HG03095 (cell line): ENCODE results near the gene TMEM63C.

Experiments
- ATAC-seq: cut with Tn5 transposase; IDR thresholded peaks from one replicate; pipeline ENCODE4 v1.9.1; 2021; ENCODE audit warnings: moderate library complexity; ENCODE audit not compliant: unreplicated experiment

The TMEM63C gene

DNA sequence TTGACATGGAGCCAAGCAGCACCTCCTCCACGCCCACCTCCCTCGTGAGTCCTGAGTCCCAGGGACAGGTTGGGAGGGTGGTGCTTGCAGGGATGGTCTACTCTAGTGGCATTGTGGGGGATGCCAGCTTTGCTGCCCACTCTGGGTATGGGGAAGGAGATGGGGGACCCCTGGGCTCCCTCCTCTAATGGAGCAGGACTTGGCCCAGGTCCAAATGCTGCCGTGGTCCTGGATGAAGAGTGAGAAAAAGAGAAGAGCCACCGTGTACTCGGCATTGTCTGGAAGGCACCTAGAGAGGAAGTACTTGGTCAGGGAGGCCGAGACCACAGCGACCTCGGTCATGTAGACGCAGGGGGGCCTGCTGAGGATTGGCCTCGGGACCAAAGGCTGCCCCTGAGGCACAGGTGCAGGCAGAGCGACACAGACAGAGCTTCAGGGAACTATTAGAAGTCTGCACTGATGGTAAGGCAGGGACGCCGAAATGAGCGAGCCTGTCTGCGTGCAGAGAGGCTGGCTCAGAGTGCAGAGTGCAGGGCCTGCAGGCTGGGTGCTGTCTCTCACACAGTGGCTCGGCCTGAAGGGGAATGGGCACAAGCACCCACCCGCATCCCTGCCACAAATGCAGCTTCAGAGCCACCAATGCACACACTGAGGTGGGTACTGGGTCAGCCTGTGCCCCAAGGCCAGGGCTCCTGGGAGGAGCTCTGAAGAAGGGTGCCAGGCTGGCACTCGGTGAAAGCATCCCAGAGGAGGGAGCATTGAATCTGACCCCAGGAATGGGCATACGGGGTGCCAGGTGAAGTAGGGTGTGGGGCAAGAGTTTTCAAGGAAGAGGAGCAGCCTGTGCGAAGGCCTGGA is 72.0 kb downstream of the TMEM63C start:
- no peak for ATAC-seq

GRCh38 chr14:77256694-77257093 is 75.1 kb downstream of the TMEM63C start:
- no peak for ATAC-seq

- ATAC-seq, result no peak
These were observed 76.1 kb downstream of the TMEM63C start for GRCh38 chr14:77257700-77258099.

DNA sequence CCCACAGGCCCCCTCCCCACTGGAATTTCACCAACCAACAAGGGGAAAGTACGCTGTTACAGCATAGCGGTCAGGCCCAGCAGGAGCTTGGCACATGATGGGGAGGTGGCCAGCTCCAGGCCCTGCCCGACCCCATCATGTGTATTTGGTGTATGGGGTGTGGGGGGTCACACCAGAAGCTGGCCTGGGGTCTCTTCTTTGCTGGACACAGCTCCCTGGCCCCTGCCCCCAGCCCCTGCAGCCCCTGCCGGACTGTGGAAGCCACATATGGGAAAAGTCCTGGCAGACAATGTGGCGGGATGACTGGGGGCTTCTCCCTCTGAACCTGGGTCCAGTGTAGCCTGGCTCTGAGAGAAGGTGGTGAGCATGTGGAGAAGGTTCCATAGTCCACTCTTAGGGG is 77.0 kb downstream of the TMEM63C start:
- ATAC-seq, result no peak

GRCh38 chr14:77259025-77259715 is 77.6 kb downstream of the TMEM63C start:
- no peak for ATAC-seq

- no peak for ATAC-seq
These were observed 78.6 kb downstream of the TMEM63C start for GRCh38 chr14:77260199-77260598.

DNA sequence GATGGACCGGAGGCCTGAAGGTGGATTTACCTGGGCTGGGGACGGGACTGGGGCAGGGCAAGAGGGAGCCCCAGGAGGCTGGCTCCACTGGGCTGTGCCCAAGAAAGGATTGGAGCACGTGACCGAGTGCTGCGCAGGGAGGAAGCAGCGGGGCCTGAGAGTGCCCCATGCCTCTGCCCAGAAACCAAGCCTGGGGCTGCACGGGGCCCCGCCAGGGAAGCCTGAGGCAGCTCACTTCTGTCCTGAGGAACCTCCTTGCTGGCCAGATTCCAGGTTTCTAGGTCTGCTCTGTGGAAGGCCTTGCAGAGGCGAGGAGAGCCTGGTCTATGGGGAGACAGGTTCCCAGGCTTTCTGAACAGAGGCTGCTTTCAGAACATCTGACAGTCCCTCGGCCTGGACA is 79.0 kb downstream of the TMEM63C start:
- no peak for ATAC-seq

- no peak for ATAC-seq
These were observed 83.0 kb downstream of the TMEM63C start for GRCh38 chr14:77264466-77265186.

GRCh38 chr14:77265187-77265515 is 83.6 kb downstream of the TMEM63C start:
- no peak for ATAC-seq

GRCh38 chr14:77265561-77266335 is 84.2 kb downstream of the TMEM63C start:
- ATAC-seq, result no peak

- ATAC-seq, result no peak
These were observed 84.7 kb downstream of the TMEM63C start for GRCh38 chr14:77266336-77266735.

- ATAC-seq, result no peak
These were observed 86.5 kb downstream of the TMEM63C start for GRCh38 chr14:77267937-77268699.

DNA sequence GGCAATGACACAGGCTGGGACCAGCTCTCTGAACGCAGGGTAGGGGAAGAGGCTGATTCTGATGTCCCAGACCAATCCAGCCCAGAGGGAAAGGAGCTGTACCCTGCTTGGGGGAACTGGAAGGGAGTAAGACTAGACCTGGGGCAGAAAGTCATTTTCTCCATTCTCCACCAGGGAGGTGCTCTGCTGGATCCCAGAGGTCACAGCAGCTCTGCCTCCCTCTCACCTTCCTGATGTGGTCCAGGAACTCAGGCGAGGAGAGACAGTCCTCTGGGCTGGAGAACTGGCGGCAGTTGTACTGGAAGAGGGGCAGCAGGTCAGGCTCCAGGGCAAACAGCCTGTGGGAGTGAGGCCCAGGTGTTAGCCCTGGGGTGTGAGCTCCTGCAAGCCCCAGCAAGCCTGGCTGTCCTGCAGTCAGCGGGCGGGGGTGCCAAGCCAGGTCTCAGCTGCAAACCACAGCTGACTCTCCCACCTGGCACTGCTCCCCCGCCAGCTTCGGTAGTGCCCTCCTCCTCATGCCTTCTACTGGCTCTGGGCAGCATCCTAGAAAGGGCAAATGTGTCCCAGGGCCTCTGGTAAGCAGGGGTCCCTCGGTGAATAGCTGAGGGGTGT is 87.5 kb downstream of the TMEM63C start:
- no peak for ATAC-seq

DNA sequence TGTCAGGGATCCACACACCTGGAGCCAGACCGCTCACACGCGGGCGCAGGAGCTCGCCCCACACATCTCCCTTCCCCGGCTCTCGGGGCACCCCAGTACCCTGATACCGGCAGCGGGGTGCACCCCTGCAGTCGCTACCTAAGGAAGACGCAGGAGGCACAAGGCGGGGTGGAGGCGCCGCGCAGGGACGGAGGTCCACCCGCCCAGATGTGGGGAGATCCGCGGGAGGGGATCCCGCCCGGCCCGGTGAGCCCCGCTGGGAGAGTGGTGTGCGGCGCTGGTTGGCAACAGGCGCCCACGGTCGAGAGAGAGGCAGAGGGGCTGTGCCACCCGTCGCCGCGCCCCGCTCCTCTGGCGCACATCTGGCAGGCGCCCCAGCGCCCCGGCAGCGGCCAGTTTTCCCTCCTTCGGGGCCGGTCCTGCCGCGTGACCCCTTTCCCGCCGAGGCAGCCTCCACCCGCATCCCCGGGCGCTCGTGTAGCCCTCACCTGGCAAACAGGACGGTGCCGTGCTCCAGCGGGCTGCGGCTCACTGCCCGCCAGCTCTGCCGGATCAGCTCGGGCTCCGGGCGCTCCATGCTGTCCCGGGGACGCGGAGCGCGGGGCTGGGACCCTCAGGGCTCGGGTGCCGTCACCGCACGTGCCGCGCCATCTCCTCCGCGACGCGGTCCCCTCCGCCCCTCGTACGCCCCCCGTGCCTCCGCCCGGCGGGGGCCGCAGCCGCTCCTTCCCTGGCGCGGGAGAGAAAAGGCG is 88.9 kb downstream of the TMEM63C start:
- no peak for ATAC-seq

GRCh38 chr14:77271113-77271710 is 89.6 kb downstream of the TMEM63C start, which contains the start of gene NGB:
Gene NGB, minus strand, starts transcription at chr14:77271206. Its CDS starts 269 bp downstream, at chr14:77270937.
- ATAC-seq, result no peak

GRCh38 chr14:77272261-77272660 is 90.7 kb downstream of the TMEM63C start:
- ATAC-seq, result no peak

GRCh38 chr14:77273796-77274195 is 92.2 kb downstream of the TMEM63C start:
- ATAC-seq, result no peak

DNA sequence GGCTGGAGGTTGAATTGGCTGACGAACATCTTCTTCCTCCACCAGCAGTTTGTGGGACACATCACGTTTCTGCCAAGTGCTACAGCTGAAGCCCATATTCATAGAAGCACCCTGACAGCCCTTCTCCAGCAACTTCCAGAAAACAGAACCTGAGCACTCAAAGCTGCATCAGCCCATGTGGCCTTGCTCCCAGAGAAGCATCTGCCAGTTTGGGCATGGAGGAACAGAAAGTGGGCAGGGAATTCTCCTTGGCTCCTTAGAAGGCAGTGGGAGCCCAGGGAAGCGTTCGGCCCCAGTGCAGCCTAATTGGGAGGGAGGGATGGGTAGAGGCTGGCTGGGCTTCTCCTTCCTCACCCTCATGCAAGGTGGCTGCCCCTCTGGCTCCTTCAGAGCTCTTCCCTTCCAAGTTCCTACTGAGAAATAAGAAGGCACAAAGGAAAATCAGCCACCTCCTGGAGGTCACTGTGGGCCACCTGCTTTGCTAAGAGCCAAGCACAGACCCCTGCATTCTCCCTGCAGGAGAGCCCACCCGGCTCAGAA is 93.5 kb downstream of the TMEM63C start:
- no peak for ATAC-seq
